MM.1S (cell line): ENCODE measurements around the gene ITLN1.

Experiments
- DNase-seq: peaks from one replicate; pipeline ENCODE4 v3.0.0-alpha.2; 2015
- H2AFZ ChIP-seq: fragments of 300-600 bp; sonication (generic); 2 replicates; pipeline ENCODE4 v1.6.0; 2016; ENCODE audit warnings: antibody characterized with exemption, low read length
- H3F3A ChIP-seq: fragments of 300-600 bp; sonication (generic); 2 replicates; pipeline ENCODE4 v1.6.1; 2016; ENCODE audit warnings: mild to moderate bottlenecking, antibody characterized with exemption, low read length, moderate library complexity, mixed read lengths; ENCODE audit not compliant: insufficient read depth
- H3K27ac ChIP-seq: fragments of 300-600 bp; sonication (generic); 2 replicates; pipeline ENCODE4 v1.5.1; 2016; ENCODE audit warnings: mild to moderate bottlenecking, low read length
- H3K27me3 ChIP-seq: fragments of 300-600 bp; sonication (generic); replicated peaks from 2 replicates; pipeline ENCODE4 v1.6.0; 2016; ENCODE audit warnings: low read length; ENCODE audit not compliant: insufficient read depth
- H3K36me3 ChIP-seq: fragments of 300-600 bp; sonication (generic); replicated peaks from 2 replicates; pipeline ENCODE4 v1.6.1; 2016; ENCODE audit warnings: mild to moderate bottlenecking, low read length, mixed read lengths; ENCODE audit not compliant: insufficient read depth
- H3K4me1 ChIP-seq: fragments of 300-600 bp; sonication (generic); 2 replicates; pipeline ENCODE4 v1.6.1; 2016; ENCODE audit warnings: low read length, mixed read lengths
- H3K4me2 ChIP-seq: fragments of 300-600 bp; sonication (generic); 2 replicates; pipeline ENCODE4 v1.6.0; 2016; ENCODE audit warnings: low read depth, low read length
- H3K4me3 ChIP-seq: fragments of 300-600 bp; sonication (generic); 2 replicates; pipeline ENCODE4 v1.5.1; 2016; ENCODE audit warnings: low read length, mixed read lengths
- H3K79me2 ChIP-seq: fragments of 300-600 bp; sonication (generic); 2 replicates; pipeline ENCODE4 v1.6.1; 2016; ENCODE audit warnings: mixed run types, low read length, mixed read lengths
- H3K9ac ChIP-seq: fragments of 300-600 bp; sonication (generic); 2 replicates; pipeline ENCODE4 v1.6.1; 2016; ENCODE audit warnings: low read length, mixed read lengths
- H3K9me2 ChIP-seq: fragments of 300-600 bp; sonication (generic); replicated peaks from 2 replicates; pipeline ENCODE4 v1.6.1; 2016; ENCODE audit warnings: mild to moderate bottlenecking, low read length, mixed read lengths; ENCODE audit not compliant: insufficient read depth
- H3K9me3 ChIP-seq: fragments of 300-600 bp; sonication (generic); replicated peaks from 2 replicates; pipeline ENCODE4 v1.6.1; 2016; ENCODE audit warnings: mild to moderate bottlenecking, low read length, mixed read lengths; ENCODE audit not compliant: insufficient read depth
- H4K20me1 ChIP-seq: fragments of 300-600 bp; sonication (generic); 2 replicates; pipeline ENCODE4 v1.6.1; 2016; ENCODE audit warnings: mild to moderate bottlenecking, low read length, moderate library complexity, mixed read lengths; ENCODE audit not compliant: insufficient read depth
- CTCF ChIP-seq: fragments of 300-600 bp; sonication (generic); IDR thresholded peaks from 2 replicates; pipeline ENCODE4 v1.5.1; 2016; ENCODE audit warnings: antibody characterized with exemption, low read length, mixed read lengths
- EZH2 ChIP-seq: fragments of 300-600 bp; sonication (generic); optimal IDR thresholded peaks from 2 replicates; pipeline ENCODE3; 2017; ENCODE audit warnings: low read depth, mild to moderate bottlenecking, antibody characterized with exemption, low read length, mixed read lengths
- EZH2phosphoT487 ChIP-seq: fragments of 300-600 bp; sonication (generic); IDR thresholded peaks from 2 replicates; pipeline ENCODE4 v1.6.1; 2018; ENCODE audit warnings: antibody characterized with exemption, low read length

The ITLN1 gene

GRCh38 chr1:160834945-160835565 is 49.9 kb downstream of the ITLN1 start:
- H3K9me3 ChIP-seq, result no peaks in the 10 kb centered on the region
- H3K27me3 ChIP-seq, result no peaks in the 10 kb centered on the region
- TF ChIP-seq EZH2 (no peak), EZH2phosphoT487 (no peak), CTCF (peak; percentile 85)
- H3K4me2 ChIP-seq, result no peak overlapping the region
- H3F3A ChIP-seq, result peaks cover 9% of the 10 kb centered on the region; the same call in 1 of the 2 replicates
- no peak overlapping the region for H2AFZ ChIP-seq
- H4K20me1 ChIP-seq, result no peaks in the 10 kb centered on the region
- DNase-seq, result peak; percentile 59
- H3K27ac ChIP-seq, result no peak overlapping the region
- no peaks in the 10 kb centered on the region for H3K36me3 ChIP-seq
- H3K4me3 ChIP-seq, result no peak overlapping the region
- H3K9me2 ChIP-seq, result no peaks in the 10 kb centered on the region
- H3K4me1 ChIP-seq, result peaks cover 26% of the 10 kb centered on the region
- no peak overlapping the region for H3K9ac ChIP-seq
- no peaks in the 10 kb centered on the region for H3K79me2 ChIP-seq

DNA sequence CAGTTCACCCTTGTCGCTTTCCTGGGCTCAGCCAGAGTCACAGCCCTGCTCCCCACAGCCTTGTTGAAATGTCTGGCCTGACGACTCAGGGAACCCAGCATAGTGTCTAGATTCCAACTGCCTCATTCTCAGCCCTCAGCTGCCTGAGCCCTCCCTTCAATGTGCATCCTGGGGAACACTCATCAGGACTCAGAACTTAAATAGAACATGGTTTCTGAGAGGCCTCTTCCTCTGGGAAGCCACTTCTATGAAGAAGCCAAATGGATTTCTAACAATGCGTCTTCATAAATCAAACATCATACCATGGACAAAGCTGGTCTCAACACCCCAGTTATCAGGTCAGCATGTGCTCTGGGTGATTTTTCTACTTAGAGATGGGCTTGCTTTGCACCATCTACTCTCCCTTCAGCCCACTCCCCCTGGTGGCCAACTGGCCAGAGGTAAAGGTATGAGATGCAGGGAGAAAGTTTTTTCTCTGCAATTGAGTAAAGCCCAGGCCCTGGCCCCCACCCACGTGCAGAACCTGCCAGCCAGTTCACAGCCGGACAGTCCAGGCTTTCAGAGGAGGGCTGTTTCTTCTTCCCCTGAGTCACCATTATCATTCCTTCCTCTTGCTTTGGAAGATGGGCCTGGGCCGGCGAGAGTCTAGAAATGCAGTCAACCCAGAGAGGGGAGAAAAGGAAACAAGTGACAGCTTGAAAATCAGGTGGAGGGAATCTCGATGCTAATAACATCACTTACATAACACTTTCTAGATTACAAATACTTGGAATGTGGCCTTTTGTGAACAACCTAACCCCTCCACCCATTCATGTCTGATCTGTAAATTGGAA is 54.4 kb downstream of the ITLN1 start:
- Histone ChIP-seq H3K9me3 (no peaks in the 10 kb centered on the region), H3F3A (0 out of 2 replicates have a peak, but pooled peaks cover 2% of the 10 kb centered on the region), H4K20me1 (no peaks in the 10 kb centered on the region), H3K4me3 (no peak overlapping the region), H3K36me3 (no peaks in the 10 kb centered on the region), H3K4me1 (no peaks in the 10 kb centered on the region), H3K9me2 (no peaks in the 10 kb centered on the region), H2AFZ (no peak overlapping the region), H3K27me3 (no peaks in the 10 kb centered on the region), H3K9ac (no peak overlapping the region), H3K79me2 (no peaks in the 10 kb centered on the region), H3K27ac (no peak overlapping the region), H3K4me2 (no peak overlapping the region)
- TF ChIP-seq CTCF, result peak; percentile 96
- no peak for TF ChIP-seq EZH2phosphoT487
- no peak for TF ChIP-seq EZH2
- DNase-seq, result peak; percentile 80

GRCh38 chr1:160829766-160830165 is 55.2 kb downstream of the ITLN1 start:
- DNase-seq, result no peak
- Histone ChIP-seq H3K36me3 (no peaks in the 10 kb centered on the region), H3K27me3 (no peaks in the 10 kb centered on the region), H3K4me2 (no peak overlapping the region), H3K27ac (no peak overlapping the region), H2AFZ (no peak overlapping the region), H4K20me1 (no peaks in the 10 kb centered on the region), H3K4me1 (no peaks in the 10 kb centered on the region), H3K9ac (no peak overlapping the region), H3K9me2 (no peaks in the 10 kb centered on the region), H3F3A (0 out of 2 replicates have a peak, but pooled peaks cover 2% of the 10 kb centered on the region), H3K9me3 (no peaks in the 10 kb centered on the region), H3K4me3 (no peak overlapping the region), H3K79me2 (no peaks in the 10 kb centered on the region)
- TF ChIP-seq CTCF (no peak), EZH2phosphoT487 (no peak), EZH2 (no peak)
